Stimulated activated CD4-positive, alpha-beta T cell treated with anti-CD3 and anti-CD28 coated beads, TNF-alpha, amount 100 ng/mL, for 1 hour (primary cell): Measurements from ENCODE around the gene PSEN2.

ENCODE experiments used
- DNase-seq, 3 donors: peaks; one replicate each; pipeline ENCODE4 v3.0.0-alpha.2; 2020; ENCODE audit warnings: low read depth in 3 of 3, low spot score in 1 of 3

The PSEN2 gene

DNA sequence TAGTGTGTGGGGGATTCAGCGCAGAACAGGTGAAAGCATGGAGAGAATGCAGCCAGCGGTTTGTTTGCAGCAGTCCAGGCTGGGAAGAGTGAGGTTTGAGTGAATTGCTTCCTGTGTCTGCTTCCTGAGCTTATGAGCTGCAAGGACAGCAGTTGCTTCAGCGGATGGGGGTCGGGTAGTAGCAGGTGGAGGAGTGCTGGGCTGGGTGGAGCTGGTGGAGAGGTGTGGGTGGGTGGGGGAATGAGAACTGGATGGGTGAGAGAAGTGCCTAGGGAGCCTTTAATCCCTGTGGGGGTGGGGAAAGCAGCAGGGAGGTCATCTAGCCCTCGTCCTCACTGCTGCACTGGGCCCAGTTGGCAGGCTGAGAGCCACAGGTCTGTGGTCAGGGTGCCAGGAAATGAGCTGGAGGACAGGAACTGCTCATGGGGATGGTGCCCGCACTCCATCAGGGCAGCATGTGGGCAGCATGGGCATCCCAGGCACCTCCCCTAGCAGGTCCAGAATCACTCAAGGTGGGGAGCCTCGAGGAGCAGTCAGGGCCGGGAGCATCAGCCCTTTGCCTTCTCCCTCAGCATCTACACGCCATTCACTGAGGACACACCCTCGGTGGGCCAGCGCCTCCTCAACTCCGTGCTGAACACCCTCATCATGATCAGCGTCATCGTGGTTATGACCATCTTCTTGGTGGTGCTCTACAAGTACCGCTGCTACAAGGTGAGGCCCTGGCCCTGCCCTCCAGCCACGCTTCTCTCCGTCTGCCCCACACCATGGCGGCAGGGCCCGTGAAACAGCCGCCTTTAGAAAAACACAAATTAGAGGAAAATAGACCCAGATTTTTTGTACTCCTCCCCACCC is 14.8 kb downstream of the PSEN2 start:
- DNase-seq: no peak

DNA sequence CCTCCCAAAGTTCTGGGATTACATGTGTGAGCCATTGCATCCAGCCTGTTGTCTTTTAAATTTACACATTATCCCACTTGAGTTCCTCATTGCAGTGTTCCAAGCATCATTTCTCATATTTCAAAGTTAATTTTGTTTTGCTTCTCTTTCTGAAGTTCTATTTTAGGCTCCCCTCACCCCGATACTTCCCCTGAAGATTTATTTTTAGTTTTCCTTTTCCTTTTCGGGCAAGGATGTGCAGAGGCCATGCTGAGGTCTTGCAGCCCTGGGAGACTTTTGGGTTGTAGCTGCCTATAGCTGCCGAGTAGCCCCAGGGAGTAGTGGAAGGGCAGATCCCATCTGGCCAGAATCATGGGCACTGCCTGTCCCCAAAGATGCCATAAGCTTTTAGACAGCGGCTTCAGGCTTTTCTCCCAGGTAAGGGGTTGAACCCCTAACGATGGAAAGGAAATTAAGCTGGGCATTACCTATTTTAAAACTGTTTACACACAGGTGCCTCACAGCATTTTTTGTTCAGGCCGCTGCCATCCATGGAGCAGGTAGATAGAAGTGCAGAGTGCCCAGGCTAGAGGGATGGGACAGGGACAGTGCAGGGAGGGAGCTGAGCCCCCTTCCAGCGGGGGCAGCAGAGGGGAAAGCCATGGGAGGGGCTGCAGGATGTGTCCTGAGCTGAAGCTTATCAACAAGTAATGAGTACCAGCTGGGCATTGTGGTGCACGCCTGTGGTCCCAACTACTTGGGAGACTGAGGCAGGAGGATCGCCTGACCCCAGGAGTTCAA is 15.9 kb downstream of the PSEN2 start:
- no peak for DNase-seq

DNA sequence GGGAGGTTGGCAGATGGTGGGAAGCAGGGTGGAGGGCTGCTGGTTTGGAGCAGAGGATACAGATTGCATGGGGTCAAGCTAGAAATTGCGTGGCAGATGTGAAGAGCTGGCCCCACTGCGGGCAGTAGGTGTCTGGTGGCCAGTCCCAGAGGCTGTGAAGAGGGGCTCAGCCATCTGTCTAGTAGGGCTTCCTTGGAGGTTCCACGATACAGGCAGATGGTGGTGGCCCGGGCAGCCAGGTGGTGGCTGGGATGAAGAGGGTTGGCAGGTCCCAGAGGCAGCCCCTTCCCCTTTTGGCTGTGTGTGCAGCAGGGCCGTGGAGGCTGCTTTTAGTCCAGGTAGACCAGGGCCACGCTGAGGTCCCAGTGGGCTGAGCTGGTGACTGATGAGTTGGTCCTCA is 16.6 kb downstream of the PSEN2 start:
- no peak for DNase-seq

DNA sequence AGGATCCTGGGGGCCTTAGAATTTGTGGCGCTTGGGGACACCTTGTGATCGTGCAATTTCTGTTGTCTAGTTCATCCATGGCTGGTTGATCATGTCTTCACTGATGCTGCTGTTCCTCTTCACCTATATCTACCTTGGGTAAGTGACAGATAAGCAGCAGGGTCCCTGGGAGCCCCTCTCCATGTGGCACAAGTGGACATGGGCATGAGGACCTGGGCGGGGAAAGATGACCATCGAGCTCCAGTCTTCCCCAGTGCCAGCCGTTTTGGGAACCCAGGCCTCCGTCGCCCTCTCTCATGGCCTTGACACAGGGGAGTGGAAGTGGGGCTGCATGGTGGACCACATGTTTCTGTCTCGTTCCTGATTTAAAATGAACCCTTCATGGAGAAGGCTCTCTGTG is 17.6 kb downstream of the PSEN2 start:
- no peak for DNase-seq

DNA sequence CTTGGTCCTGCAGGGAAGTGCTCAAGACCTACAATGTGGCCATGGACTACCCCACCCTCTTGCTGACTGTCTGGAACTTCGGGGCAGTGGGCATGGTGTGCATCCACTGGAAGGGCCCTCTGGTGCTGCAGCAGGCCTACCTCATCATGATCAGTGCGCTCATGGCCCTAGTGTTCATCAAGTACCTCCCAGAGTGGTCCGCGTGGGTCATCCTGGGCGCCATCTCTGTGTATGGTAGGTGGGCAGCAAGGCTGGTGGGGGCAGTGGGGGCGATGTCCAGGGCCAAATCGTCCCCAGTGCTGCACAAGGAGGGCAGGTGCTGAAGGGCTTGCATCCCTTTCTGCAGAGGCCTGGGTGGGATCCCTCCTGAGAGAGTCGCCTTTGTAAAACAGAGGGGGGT is 18.4 kb downstream of the PSEN2 start:
- DNase-seq: no peak

DNA sequence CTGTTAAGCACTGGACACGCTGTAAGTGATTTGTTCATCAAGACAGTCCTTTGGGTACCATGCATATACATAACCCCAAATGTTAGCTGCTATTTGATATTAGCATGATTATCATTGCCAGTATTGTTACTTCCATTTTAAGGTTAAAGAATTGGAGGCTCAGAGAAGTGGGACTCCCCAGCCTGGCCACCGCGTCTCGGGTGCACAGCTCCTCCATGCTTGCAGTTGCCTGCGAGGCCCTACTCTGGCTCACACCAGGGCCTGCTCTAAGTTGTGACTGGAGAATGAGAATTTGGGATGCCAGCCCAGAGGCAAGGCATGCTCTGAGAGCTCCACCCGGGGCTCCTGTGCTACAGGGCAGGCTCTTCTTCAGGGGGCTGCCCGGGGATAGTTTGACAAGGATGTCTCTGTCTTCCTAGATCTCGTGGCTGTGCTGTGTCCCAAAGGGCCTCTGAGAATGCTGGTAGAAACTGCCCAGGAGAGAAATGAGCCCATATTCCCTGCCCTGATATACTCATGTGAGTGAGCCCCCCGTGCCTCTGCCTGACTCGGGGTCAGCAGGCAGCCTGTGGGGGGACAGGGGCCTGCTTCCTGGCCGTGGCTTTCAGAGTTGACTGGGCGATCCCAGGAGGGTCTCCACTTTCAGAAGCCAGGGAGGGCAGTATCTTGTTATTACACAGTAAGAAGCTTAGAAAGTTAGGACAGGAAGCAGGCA is 19.4 kb downstream of the PSEN2 start:
- no peak for DNase-seq

DNA sequence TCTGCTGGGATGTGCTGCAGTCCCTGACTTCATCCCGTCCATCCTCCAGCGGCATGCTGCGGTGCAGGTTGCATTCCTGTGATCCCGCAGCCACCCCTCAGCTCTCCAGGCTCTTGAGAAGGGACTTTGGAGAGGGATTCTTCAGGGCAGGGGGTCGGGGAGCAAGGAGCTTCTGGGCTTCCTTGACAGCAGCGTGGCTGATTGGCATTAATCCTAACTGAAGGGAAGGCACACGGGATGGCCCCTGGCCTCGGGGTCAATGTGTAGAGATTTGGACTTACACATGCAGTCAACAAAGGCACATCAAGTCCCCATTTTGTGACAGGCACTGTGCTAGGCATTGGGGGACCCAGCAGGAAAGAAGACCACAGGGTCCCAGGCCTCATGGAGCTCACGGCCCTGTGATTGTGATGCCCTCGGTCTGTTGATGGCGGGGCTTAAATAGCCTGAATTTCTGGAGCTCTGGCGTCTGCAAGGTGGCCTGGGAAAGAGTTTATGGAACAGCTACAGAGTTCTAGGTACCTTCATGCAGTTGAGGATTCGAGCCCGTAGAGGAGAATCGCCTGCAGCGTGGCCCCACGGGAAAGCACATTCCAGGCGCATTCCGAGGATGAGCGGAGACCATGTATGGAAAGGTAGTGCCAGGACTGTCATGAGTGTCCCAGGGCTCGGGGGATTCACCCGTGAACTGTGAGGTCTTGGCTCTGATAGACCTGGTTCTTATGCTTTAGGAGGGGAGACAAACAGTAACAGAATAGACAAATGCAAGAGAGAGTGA is 20.1 kb downstream of the PSEN2 start:
- DNase-seq: no peak

DNA sequence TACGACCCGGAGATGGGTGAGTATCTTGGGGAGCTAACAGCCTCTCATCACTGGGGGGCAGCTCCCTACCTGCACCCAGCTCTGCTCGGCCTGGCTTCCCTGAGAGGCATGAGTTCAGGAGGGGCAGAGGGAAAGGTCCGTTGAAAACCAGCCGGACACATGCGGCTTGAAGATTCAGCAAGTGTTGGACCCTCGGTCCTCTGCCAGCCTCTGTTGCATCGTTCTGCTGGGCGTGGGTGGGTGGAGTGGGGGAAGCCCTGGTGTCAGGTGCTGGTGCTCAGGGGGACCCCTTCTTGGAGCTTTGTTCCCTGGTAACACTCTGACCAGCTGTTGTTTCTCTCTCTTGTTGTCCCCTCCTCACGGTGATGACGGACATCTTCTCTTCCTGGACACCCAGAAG is 20.9 kb downstream of the PSEN2 start:
- DNase-seq: no peak

DNA sequence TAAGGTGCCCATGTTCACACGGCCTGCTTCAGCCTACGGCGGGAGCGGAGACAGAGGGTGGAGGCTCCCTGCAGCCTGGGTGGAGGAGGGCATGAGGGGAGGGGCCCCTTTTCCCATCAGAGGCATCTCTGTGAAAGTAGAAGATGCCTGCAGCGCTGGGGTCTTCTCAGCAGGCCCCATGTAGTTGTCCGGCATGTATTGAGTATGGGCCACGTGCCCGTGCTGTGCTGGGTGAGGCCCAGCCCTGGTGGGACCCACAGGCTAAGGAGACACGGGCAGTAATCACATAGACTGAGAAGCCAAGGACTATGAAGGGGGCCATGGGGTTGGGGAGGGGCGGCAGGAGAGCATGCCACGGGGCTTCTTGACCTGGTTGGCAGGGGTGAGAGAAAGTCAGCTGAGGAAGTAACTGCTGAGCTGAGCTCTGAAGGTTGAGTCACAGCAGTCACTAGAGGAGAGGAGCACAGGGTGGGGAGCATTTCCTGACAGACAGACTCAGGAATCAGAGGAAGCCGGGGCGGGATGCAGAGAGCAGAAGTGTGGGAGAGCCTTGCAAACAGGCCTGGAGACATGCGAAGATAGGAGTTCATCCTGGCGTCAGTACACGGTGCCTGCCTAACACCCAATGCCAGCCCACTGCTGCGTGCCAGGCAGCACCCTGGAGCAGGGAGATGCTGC is 21.6 kb downstream of the PSEN2 start:
- no peak for DNase-seq

DNA sequence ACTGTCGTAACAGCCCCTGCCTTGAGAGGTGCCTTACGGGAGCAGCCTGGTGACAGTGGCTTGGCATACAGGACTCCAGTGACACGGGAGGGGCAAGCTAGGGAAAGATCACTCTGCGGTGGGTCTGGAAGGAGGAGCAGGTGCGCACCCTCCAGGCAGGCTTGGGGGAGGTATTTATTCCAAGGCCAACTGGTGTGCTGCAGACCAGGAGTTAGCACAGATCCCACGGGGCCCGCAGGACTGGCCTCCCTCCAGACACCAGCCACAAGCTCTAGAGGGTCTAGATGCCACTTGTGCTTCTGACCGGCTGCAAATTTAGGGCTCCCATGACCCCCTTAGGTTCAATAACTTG is 22.1 kb downstream of the PSEN2 start:
- DNase-seq: no peak

DNA sequence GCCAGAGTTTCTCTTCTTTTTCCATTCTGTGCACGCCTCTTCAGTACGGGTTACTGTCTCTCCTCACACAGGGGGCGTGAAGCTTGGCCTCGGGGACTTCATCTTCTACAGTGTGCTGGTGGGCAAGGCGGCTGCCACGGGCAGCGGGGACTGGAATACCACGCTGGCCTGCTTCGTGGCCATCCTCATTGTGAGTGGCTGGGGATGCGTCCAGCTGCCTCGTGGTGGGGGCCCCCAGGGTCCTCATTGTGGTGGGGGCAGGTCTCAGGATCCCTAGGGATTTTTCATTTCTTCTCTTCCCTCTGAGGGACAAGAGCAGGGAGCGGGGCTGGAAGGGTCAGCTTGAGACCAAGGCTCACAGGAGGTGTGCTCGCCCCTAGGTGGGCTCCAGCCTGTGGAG is 23.5 kb downstream of the PSEN2 start:
- DNase-seq: no peak

DNA sequence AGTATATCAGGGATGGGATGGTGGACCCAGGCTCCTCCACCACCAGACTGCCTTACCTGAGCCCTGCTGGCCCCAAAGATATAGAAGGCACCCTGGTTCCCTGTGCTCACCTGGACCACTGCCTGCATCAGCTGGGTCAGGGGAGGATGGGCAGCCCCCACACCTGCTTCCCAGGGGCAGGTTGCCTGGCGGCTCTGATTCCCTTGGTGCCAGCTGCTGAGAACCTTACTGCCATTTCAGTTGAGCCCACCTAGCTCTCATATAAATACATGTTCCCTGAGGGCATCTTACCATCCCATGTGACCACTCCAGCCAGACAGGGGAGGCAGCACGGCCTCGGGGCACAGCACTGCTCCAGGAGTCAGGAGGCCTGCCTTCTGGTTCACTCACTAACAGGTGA is 24.4 kb downstream of the PSEN2 start:
- no peak for DNase-seq

DNA sequence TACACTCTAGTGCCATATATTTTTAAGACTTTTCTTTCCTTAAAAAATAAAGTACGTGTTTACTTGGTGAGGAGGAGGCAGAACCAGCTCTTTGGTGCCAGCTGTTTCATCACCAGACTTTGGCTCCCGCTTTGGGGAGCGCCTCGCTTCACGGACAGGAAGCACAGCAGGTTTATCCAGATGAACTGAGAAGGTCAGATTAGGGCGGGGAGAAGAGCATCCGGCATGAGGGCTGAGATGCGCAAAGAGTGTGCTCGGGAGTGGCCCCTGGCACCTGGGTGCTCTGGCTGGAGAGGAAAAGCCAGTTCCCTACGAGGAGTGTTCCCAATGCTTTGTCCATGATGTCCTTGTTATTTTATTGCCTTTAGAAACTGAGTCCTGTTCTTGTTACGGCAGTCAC is 25.2 kb downstream of the PSEN2 start:
- DNase-seq: no peak

DNA sequence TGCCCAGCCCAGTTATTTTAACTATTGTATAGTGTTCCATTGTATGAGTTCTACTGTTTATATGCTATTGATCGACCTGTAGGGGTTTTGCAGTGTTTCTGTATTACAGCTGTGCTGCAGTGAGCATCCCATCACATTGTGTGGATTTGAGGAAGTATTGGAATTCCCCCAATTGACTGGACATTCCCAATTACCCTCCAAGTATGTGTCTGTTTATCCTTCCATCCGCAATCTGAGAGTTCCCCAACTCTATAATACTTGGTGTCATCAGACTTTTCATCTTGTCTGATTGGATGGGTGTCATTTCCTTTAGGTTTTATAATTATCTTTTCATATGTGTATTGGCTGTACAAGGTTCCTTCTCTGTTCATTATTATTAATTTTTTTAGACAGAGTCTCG is 27.8 kb downstream of the PSEN2 start:
- no peak for DNase-seq

DNA sequence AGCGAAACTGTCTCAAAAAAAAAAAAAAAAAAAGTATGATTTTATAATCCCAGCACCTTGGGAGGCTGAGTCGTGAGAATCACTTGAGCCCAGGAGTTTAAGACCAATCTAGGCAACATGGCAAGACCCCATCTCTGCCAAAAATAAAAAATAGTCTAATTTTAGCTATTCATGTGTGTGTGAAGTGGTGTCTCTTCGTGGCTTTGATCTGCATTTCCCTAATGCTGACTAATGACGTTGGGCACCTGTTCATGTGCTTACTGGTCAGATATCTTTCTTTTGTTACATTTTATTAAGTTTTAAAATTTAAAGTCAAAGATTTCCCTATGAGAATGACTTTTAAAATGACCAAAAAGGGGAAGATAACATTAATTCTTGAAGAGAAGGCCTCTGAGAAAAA is 31.0 kb downstream of the PSEN2 start:
- no peak for DNase-seq

DNA sequence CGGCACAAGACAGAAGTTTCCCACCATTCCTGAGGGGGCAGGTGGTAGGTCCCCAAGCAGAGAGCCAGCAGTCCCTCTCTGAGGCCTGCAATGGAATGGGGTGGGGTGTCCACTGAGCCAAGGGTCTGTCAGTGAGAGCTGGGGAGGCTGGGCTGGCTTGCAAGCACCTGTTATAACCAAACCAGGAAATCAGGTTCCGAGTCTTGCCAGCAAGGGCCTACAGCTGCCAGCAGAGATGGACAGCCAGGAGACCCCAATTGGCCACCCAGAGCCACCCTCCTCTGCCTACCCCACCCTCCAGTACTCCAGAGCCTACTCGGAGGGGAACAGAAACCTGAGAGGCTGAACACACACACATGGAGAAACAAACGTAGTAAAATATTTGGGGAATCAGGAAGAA is 32.2 kb downstream of the PSEN2 start:
- DNase-seq: no peak

DNA sequence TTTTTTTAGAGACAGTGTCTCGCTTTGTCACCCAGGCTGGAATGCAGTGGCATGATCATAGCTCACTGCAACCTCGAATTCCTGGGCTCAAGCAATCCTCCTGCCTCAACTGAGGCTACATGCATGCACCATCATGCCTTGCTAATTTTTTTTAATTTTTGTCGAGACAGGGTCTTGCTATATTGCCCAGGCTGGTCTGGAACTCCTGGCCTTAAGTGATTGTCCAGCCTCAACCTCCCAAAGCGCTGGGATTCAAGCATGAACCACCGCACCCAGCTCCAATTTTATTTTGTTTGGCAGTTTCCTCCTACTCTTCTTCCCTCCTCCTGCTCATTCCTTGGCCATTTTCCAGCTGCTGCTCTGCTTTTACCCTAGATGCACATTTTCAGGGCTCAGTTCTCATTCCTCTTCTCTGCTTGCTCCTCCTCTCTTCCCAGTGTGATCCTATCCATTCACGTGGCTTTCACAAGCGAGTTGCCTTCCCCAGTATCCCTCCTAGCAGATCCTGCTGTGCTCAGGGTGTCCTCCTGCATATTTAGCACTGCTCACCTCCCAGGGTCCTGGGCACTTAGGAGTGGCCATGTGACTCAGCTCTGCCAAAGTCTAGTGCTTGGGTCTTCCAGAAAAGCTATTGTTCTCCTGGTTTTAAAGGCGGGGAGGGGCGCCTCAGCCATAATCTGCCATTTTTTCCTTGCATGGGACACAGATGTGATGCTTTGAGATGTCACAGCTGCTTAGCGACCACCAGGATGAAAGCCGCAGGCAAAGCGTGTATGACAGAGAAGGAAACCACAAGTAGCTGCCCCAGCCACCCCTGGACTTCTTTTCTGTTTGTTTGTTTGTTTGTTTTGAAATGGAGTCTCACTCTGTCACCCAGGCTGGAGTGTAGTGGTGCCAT is 33.7 kb downstream of the PSEN2 start:
- no peak for DNase-seq

DNA sequence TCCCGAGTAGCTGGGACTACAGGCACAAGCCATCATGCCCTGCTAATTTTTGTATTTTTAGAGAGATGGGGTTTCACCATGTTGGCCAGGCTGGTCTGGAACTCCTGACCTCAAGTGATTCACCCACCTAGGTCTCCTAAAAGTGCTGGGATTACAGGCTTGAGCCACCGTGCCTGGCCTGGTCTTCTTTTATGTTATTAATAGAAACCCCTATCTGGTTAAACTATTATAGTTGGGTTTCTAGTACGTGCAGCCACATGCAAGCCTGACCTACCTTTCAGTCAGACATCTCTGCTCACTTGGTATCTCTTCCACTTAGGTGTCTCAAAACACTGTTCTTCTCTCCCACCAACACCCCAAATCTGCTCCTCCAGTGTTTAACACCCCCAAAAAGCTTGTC is 34.4 kb downstream of the PSEN2 start:
- DNase-seq: no peak

DNA sequence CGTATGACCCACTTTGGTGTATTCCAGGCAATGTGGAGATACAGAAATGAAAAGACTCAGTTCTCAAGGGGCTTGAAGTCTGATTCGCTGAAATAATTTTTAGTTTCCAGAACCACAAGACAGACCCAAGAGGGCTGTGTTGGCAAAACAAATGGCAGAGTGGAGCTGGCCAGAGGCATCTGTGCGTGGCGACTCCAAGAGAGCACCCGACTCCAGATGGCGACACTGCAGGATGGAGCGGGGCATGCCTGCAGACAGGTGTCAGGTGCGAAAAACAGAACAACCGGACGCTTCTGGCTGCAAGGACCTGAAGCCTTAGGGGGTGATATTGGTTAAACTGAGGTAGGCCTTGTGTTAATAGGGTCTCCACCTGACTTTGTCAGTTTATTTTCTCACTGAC is 38.0 kb downstream of the PSEN2 start:
- DNase-seq: no peak

DNA sequence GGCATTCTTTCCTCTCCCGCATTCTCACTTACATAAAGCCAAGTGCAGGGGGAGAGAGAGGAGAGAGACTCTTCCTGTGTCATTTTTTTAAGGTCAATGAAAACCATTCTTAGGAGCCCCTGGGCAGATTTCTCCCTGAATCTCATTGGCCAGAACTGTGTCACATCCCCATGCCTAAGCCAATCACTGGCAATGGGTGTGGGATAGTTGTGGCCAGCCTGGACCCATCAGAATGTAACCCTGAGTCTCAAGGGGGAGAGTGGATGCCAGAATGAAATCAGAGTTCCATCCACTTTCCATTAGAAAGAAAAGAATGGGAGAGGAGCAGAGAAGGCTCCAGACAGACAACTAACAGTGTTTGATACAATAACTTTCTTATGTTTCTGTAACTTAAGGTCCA is 38.5 kb downstream of the PSEN2 start:
- no peak for DNase-seq
